ENCODE measurements around the gene WSCD1.

Gene WSCD1

DNA sequence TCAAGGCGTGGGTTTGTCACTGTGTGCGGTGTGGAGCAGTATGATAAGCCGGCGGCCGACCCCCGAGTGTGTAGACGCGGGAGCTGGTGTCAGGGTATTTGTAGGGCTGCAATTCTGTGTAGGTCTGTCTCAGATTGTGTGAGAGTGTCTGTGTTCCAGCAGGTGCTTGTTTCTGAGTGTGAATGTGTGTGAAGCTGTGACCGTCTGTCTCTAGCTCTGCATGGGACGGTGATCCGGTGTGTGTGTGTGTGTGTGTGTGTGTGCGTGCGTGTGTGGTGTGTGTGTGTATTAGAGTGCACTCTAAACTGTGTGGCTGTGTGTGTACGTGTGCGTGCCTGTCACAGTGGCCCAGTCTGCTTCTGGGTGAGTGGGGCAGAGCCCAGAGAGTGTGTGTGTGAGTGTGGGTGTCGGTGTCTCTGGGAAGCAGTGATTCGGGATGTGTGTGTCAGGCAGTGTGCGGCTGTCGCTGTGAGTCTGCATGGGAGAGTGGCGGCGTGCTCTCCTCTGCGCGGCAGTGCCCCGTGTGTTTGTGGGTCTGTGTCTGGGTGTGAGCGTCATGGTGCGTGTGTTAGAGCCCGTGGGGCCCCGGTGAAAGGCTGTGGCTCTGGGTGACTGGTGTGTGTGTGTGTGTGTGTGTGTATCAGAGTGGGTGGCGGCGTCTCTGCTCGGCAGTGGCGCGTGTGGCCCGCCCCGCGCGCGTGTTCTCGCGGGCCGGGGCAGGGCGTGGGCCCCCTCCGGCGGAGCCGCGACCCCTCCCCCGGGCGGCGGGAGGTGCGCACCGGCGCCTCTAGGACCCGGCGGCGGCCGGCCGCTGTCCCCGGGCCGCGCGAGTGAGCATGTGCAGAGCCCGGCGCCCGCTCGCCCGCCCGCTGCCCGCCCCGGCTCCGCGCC, at the start of gene WSCD1:
Gene WSCD1 (plus strand): TSS at position 841 of the 891 bp plus-strand sequence. CDS start 10,280 bp downstream, outside the sequence.
- DNase-seq, result no peak

DNA sequence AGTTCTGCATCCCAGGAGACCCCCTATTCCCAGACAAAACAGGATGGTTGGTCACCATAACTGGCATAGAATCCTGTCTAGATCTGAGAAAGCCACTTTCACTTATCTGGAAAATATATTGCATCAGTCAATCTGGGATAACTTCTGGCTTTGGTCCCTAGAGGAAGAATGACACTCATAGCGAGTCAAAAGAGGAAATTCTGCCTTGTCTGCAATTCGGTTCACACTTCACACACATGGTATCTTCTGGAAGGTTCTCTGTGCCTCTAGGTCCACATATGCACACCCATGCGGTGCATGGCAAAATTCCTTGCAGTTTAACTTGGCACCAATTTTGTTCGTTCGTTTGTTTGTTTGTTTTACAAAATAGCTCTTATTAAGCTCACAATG, 49.2 kb upstream of the WSCD1 start:
- no peak for DNase-seq

DNA sequence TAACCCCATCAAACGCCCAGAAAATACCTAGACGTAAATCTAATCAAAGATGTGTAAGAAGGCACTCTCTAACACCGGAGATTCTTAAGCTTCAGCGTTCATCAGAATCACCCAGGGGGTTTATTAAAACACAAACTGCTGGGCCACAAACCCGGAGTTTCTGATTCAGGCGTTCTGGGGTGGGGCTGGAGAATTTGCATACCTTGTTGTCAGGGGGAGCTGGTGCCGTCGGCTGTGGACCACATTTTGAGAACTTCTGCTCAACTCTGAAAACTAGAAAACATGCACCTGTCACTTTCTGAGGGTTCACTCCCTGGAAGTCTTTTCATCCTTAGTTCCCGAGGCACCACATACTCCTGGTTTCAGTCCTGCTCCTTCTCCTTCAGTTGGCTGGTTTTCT, 48.6 kb upstream of the WSCD1 start:
- no peak for DNase-seq

DNA sequence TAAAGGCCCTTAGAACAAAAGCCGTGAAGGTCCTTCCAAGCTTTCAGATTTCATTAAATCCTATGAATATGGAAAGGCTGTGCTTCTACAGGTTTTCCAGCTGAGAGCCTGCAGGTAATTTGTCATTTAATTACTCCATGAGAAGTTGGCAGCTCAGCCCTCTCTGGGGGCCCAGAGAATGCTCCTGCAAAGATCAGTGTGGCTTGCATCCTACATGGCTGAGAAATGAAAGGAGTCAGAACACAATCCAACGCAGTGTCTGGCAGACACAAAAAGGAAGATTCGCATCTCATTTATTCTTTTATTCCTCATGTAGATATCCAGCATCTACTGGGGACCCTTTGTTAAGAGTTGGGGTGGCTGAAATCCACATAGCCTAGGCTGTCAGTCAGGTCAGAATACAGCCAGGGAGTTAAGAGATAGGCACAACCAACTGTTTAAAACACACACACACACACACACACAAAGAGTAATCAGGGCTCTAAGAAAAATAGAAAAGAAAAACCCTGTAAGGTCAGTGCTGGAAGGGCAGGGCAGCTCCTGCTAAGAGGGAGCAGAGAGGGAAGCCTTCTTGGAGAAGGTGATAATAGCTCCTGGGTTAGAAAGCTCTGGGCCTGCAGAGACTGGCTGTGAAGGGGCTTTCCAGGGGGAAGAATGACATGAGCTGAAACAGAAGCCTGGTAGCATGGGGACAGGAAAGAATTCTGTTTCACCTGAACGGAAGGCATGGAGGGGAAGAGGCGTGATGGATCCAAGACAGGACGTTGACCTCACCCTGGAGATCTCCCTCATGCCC, 46.9 kb upstream of the WSCD1 start:
- DNase-seq, result no peak

DNA sequence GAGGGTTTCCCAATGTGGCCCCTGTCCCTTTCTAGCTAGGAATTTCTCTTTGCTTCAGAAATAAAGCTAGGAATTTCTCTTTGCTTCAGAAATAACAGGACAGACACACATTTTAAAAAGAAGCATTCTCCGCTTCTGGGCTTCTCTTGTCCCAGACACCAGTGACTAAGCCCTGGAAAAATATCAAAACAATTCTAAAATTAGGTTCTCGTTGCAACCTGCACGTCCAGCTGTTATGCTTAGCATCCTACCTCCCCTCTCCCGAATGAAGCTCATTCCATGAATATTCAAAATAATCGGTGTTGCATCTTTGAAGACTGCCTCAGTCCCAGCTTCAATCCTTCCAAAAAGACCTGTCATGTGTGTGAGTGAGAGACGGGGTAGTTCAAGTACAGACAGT, 45.6 kb upstream of the WSCD1 start:
- DNase-seq, result no peak

DNA sequence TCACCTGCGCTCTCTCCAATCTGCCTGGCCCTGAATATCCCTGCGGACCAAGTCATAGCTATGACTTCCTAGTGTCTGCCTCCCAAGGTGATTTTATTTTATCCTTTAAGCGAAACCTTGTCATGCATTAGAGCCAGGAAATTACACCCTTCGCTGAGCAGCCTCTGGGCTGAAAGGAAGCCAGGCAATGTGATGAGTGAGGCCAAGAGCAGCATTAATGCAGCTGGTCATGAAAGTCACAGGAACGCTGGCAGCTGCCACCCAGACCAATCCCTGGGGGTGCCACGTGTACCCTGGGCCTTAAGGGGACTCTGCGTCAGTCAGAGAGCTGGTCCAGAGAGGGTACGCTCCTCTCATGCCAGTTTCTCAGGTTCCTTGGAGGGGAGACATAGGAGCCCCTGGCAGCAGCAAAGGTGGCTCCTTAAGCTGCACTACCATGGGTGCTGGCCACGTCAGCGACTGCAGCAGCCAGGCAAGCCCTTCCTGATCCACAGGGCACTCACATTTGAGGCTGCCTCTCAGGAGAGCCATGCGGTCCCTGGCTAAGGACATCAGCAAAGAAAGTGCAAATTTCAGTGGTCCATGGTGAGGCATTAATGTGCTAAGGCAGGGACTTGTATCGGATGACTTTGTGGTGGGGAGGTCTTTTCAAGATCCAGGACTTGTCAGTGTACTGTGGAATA, 42.7 kb upstream of the WSCD1 start:
- DNase-seq, result no peak

DNA sequence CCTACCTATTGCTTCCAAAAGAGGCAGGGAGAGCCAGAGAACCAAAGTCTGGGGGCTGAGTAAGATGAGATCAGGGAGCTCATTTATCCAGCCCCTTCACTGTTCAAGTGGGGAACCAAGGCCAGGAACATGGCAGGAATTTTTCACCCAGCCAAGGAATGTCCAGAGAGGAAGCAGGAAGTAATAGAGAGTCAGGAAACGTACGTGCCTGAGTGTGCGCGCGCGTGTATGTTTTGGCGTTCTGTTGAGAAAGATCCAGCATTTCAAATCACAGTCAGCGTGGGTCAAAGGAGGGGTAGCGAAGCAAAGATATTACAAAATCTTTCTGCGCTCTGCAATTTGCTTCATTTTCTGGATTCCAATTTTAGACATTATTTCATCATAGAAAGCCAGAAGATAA, 41.9 kb upstream of the WSCD1 start:
- no peak for DNase-seq

DNA sequence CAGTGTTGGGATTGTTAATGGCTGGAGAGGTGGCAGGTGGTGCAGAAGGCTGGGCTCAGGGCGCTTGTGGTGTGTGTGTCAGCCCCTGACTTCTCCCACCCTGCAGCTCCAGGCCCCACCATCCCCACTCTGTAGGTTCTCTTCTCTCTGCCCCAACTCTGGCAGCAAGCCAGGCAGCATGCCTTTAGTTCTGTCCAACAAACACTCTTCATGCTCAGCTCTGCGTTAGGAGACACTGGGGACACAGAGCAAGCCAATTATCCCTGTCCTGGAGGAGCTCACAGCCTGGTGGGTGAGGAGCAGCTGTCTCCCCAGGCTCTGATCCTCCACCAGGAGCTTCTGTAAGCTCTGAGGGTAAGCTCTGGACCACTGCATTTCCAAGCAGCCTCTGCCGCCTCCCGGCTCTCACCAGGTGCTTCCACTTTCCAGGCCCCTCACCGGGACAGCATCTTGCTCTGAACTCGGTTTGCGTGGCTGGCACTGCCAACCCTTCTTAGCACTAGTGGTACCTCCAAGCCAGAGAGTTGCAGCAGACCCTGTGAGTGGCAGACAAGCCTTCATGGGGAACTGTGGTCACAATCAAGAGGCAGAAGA, 34.3 kb upstream of the WSCD1 start:
- DNase-seq, result no peak

DNA sequence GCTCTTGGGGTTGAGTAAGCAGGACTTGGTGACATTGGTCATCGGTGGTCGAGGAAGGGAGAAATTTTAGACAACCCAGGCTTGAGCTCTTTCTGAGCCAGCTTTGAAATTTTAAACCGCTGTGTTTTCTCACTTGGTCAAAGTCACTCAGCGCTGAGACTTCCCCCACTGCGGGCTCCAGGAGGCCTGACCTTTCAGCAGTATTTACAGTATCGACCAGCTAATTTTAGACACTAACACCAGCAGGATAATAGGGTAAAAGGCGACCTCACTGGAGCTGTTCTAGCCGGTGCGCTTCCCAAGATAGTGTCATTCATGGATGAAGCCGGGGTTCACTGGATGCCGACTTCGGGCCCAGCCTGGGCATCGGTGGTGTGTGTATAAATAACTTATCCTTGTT, 29.7 kb upstream of the WSCD1 start:
- DNase-seq, result no peak

DNA sequence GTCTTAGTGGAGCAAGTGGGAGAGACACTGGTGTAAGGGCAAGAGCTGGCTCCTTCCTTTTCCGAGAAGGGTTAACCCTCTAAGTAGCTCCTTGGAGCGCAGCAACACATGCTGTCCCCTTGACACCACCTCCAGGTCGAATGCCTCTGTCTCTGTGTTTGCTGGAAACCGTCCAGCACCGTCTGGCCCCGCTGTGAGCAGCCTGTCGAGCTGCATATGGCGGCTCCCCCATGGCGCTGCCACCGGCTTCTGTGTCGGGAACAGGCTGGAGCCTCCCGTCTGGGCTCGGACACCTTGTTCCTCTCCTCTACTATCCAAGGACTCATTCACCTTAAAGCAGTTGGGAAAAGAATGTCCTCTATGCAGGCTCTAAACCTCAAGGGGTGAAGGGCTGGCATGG, 28.9 kb upstream of the WSCD1 start:
- DNase-seq, result no peak

DNA sequence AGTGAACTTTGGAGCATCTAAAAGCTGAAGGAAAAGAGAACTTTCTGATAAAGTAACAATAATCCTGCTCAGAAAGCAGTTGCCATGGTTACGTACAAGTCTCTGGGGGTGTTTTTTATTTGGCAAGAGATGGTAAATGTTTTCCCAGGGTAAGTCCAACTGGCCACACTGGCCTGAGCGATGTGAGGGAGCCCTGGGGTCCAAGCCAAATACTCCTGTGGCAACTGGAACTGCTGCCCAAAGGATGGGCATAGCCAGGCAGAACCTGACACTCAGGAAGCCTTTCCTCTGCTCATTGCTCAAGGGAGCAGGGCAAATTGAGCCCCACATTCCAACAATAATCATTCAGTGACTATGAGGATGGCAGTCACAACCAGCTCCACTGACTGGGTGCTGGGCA, 26.8 kb upstream of the WSCD1 start:
- no peak for DNase-seq

DNA sequence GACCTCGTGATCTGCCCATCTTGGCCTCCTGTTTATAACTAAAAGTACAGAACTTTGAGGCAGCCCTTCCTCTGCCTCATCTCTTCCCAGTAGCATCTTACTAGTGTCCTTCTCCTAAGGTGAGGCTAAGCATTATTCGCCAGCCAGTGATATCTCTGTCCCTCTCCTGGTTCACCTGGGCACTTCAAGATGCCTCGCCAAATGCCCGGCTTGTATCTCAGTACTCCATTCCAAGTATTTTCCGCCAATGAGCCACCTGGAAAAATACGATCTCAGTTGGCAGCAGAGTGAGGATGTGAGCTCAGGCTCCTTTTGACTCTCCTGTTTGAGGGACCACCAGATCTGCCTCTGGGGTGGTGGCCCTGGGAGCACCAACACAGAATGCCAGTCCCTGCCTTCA, 25.9 kb upstream of the WSCD1 start:
- no peak for DNase-seq

DNA sequence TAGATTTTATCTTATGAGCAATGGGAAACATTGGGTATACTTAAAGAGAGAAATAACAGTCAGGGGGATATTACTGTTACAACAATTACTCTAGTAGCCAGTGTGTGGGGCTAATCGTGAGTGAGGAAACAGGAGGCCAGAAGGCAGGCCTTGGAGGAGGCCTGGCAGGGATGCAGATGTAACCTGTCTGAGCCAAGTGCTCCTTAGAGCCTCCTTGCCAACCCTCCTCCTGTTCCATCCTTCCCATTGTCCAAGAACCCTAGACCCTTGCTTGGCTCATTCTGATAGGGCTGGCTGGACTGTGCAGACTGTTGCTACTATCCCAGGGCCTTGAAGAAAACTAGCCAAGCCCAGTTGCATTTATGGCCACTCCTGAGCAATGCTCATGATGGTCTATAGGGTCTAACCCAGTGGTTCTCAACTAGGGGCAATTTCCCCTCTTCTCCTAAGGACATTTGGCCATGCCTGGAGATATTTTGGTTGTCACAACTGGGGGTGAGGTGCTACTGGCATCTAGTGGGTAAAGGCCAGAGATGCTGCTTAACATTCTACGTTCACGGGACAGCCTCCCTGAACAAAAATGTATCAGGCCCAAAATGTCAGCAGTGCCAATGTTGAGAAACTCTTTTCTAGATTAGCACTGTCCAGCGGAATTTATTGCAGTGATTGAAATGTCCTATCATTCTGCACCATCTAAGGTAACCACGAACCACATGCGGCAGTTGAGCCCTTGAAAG, 24.4 kb upstream of the WSCD1 start:
- DNase-seq, result no peak

DNA sequence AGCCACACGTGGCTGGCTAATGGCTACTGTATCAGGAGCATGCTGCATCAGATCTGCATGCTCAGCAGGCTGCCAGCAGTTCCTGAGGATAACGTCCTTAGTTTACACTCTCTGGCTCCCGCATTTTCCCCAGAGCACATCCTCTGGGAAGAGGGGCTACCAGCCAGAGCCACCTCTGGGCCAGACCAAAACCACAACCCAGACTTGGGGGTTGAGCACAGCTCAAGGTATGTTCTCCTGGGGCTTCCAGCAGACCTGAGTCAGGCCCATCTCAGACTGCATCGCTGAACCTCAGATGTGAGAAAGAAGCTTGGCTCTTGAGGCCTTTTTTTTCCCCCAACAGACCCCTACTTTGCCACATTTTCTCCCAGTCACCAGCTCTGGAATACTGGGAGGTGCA, 23.7 kb upstream of the WSCD1 start:
- no peak for DNase-seq

DNA sequence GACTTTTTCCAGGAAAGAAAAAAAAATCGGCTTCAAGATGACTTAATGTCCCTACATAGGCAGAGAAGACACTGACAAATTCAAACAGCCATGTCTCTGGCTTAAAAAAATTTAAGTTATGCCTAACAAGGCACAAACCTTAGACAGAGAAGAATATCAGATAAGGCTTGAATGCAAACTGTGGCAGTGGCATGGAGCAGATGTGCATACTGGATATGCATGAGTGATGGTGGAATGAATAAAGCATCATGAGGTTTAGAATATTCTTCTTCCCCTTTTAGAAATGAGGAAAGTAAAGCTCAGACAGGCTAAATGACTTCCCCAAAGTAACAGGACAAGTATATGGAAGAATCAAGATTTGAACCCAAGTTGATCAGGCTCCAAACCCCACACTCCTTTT, 23.2 kb upstream of the WSCD1 start:
- no peak for DNase-seq

DNA sequence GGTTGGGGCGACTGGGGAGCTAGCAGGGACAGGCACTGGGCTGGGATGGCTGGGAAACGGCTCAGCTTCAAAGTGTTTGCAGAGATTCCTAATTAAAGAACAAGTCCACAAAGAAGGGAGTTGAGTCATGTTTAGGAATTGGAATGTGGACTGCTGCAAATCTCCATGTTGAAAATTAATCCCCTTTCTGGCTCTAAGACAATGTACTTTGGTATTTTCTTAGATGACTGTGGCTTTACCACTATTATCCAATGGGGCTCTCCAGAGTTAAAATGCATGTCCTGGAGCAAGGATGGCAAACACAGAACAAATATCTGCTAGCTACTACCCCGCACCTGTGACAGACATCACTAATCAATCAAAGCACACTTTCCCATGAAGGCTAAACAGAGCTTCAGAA, 22.2 kb upstream of the WSCD1 start:
- no peak for DNase-seq

DNA sequence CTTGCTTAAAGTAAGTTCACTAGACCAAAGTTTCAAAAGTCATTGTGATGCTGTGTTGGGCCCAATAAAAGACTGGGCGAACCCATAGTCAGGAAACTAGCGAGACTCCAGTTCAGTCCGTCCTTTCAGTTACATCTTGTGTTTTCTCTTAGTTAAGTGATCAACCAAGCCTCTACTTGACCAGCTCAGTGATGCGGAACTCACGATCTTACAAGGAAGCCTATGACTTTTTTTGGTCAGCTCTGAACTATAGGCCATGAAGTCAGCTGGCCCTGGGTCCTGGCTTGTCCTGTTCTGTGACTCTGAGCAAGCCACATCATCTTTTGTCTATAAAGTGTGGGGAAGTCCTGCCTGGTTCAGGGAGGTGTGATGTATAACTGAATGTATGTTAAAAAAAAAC, 21.7 kb upstream of the WSCD1 start:
- no peak for DNase-seq

DNA sequence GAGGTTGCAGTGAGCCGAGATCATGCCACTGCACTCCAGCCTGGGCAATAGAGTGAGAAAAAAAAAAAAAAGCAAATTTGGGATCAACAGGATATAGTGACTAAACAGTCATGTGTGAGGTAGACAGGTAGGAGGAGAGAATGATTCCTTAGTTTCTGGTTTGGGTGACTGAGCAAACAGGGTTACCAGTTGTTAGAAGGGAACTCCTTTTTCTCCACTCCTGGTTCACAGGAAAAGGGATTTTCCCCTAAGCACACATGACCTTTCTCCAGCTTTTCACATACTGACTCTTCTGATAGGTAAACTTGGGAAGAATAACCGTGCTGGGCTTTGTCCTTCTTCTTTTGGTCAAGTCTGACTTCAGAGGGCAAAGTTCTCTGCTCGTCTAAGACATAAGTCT, 17.3 kb upstream of the WSCD1 start:
- DNase-seq, result no peak

DNA sequence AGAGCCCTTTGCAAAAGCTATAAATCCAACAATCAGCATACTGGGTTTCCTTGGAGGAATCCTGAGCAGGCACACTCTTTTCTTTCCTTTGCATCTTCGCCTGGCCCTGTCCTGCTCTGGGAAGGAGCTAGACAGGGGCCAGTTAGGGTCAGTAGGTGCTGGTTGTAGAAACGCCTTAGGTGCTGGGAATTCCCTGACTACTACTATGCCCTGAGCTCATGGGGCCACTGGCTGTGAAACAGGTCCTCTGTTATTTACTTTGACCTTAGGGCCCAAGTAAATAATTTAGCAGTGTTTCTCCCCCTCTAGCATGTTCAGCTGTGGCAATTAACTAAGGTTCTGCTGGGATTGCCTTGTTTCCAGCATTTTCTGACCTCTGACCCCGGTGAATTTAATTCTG, 15.8 kb upstream of the WSCD1 start:
- no peak for DNase-seq

DNA sequence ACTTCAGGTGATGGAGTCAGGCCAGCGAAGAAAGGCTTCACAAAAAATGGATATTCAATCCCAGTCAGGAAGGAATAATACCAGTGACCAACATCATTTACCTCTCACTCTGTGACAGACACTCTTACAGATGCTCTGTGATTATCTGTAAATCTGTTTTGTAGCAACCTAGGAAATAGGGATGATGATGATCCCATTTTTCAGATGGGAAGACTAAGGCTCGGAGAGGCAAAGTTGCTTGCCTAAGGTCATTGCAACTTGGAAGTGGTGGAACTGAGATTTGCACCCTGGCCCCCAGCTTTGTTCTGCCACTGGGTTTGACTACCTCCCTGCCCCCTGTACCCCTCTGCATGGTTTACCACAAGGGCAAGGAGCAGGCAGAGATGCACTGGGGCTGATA, 14.1 kb upstream of the WSCD1 start:
- no peak for DNase-seq

DNA sequence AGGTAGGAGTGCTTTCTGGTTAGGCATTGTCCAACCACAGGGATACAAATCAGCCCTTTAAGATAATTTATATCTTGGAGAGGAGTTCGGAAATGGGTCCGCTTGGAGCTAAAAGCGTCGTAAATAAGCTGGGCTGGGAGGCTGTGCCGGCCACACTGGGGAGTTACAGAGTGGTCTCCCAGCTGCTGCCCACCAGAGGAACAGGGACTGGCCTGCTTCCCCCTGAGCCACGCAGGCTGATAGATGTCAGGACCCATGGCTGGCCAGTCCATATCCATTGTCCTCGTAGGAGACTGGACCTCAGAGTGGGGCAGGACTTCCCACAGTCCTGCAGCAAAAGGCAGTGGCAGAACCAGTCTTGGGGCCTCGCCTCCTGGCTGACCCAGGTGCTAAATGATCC, 12.6 kb upstream of the WSCD1 start:
- no peak for DNase-seq

DNA sequence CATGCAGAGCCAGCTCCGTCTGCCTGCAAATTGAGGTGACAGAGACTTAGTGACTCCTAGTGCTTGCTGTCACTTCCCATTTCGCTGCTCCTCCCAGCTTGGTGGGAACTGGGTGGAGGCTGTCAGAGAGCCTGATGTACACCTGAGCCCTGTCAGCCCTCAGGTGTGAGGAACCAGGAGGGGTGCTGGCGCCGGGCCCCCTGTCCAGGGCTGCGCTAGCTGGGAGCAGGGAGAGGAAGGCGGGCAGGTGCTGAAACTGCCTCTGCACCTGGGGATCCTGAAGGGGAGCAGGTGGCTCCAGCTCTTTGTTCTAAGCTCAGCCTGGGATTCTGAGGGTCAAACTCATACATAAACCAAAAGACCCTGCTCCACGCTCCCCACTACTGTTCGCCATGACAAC, 10.8 kb upstream of the WSCD1 start:
- no peak for DNase-seq

DNA sequence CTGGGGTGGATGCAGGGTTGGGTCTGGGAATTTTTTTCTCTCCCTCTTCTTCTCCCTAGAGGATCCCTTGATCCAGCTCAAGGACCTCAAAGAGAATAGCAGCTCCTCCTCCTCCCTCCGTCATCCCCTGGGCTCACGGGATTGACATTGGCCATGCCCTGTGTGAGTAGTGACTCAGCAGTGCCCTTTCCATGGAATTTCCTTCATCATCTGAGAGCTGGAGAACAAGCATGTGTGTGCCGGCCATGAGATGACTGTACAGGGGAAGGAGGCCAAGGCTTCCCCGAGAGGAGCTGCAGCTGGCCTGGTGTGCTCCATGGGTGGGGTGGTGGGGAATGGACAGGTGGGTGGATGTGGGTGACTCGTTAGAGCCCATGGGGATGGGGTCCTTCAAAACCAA, 8.9 kb upstream of the WSCD1 start:
- DNase-seq, result no peak
